ENCODE measurements around the gene DGKI. TPM values are rescaled to one million over a fixed set of nuclear protein-coding genes. Genes with fewer than 3 reads are reported as not detected.

Gene DGKI
- polyA plus RNA-seq, 1 experiment, result 1.4 TPM

DNA sequence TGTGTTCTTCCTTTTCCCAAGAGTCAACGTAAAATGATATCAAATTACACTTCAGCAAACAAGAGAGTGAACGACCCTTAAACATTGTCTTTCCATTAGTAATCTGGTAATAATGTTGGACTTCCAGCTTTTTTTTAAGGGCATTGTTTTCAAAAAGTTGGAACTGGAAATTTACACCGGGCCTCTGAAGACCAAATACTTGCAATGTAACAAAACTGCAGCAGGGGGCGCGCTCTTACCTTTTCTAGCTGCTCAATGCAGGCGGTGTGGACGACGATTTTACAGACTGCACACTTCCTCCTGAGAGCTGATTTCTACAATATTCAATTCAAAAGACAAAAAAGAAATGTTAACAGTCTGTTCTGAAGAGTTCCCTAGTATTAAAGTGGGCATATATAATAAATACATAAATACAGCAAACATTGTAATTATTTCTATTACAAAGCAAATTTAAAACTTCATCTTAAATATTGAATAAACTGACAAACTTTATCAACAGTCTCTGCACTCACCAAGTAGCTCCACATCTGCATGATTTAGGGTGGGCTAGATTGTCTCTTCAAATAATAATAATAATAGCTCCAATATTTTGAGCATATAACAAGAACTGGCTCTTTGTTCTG is 190.4 kb downstream of the DGKI start:
- no peaks in the 10 kb centered on the region; the same call in 1 of the 2 replicates for H3K27me3 ChIP-seq (ENCODE audit: control insufficient read depth, insufficient read depth, low read length)
- ChIA-PET CTCF (interaction anchor here (0.7 to 7.8 kb wide), 48 partner anchors 10 to 357 kb away, joined by 3 to 94 read pairs (median 4); no protein-coding TSS in a partner anchor), POLR2A (no interaction called here)
- no peak for DNase-seq (ENCODE audit: low read depth)
- H3K4me3 ChIP-seq (ENCODE audit: low read depth, low read length), result no peak overlapping the region
- TF ChIP-seq, protein P1, sequence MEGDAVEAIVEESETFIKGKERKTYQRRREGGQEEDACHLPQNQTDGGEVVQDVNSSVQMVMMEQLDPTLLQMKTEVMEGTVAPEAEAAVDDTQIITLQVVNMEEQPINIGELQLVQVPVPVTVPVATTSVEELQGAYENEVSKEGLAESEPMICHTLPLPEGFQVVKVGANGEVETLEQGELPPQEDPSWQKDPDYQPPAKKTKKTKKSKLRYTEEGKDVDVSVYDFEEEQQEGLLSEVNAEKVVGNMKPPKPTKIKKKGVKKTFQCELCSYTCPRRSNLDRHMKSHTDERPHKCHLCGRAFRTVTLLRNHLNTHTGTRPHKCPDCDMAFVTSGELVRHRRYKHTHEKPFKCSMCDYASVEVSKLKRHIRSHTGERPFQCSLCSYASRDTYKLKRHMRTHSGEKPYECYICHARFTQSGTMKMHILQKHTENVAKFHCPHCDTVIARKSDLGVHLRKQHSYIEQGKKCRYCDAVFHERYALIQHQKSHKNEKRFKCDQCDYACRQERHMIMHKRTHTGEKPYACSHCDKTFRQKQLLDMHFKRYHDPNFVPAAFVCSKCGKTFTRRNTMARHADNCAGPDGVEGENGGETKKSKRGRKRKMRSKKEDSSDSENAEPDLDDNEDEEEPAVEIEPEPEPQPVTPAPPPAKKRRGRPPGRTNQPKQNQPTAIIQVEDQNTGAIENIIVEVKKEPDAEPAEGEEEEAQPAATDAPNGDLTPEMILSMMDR (IDR thresholded peaks at IDR 0.05; ENCODE audit: insufficient read depth, low read depth, low read length), result peak; percentile 80
- no peaks in the 10 kb centered on the region for H3K36me3 ChIP-seq (ENCODE audit: control insufficient read depth, insufficient read depth, low read length)

- TF ChIP-seq, protein P1 (IDR thresholded peaks at IDR 0.05; ENCODE audit: insufficient read depth, low read depth, low read length), result no peak
- no peak overlapping the region for H3K4me3 ChIP-seq (ENCODE audit: low read depth, low read length)
- POLR2A ChIA-PET, result no interaction called here
- H3K27me3 ChIP-seq (ENCODE audit: control insufficient read depth, insufficient read depth, low read length), result no peaks in the 10 kb centered on the region; the same call in 1 of the 2 replicates
- no peak for DNase-seq (ENCODE audit: low read depth)
- CTCF ChIA-PET, result interaction anchor here (0.8 to 7.8 kb wide), 43 partner anchors 10 to 358 kb away, joined by 3 to 94 read pairs (median 4); partner anchors contain the start of gene DGKI
- H3K36me3 ChIP-seq (ENCODE audit: control insufficient read depth, insufficient read depth, low read length), result no peaks in the 10 kb centered on the region
Observed at GRCh38 chr7:137655804-137656203, 191.0 kb downstream of the DGKI start.

DNA sequence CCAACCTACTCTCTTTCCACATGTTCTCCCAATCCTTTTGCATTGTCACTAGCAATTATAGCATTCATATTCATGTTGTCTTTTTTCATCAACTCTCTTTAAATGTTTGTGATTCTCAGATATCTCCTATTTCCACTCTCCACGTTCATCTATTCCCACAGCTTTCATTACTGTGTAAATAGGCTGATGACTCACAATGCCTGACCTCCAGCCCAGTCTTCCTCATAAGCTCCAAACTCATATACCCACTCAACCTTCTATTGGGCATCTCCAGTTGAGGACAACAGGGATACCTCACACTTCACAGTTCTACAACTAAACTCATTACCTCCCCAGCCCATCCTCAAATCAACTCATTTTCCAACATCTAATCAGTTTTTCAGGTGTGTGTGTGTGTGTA is 194.1 kb downstream of the DGKI start:
- Histone ChIP-seq H3K36me3 (ENCODE audit: control insufficient read depth, insufficient read depth, low read length) (no peaks in the 10 kb centered on the region), H3K27me3 (ENCODE audit: control insufficient read depth, insufficient read depth, low read length) (no peaks in the 10 kb centered on the region; the same call in none of the 2 replicates), H3K4me3 (ENCODE audit: low read depth, low read length) (no peak overlapping the region)
- TF ChIP-seq, protein P1 (IDR thresholded peaks at IDR 0.05; ENCODE audit: insufficient read depth, low read depth, low read length), result no peak
- ChIA-PET CTCF (interaction anchor here (0.9 to 7.8 kb wide), 2 partner anchors 18 to 249 kb away, joined by 3 to 94 read pairs; no protein-coding TSS in a partner anchor), POLR2A (no interaction called here)
- no peak for DNase-seq (ENCODE audit: low read depth)

DNA sequence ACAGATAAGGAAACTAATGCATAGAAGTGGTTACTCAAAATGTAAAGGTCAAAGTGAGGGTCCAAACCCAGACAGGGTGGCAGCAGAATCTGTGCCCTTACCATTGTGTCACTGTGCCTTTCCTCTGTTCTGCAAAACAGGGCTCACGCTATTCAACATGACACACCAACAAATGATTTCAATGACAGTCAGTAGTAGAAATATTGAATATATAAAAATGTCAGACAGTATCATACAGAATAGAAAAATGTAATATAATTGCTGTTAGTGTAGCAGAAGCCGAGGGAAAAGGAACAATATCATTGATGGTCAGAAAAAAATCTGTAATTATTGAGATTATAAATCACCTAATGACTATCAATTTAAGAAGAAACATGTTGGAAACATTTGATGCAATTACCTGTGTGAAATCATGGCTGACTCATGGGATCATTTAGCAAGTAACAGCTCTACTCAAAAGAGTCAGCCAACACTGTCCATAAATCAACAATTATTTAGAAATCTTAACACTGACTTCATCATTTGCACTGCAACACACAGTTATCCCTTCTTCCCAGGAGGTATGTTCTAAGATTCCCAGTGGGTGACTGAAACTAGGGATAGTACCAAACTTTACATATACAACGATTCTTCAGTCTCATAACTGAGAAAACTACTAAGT is 198.7 kb downstream of the DGKI start:
- ChIA-PET POLR2A (no interaction called here), CTCF (interaction anchor here (0.9 to 3.9 kb wide), 2 partner anchors 8 to 42 kb away, joined by 3 to 18 read pairs; no protein-coding TSS in a partner anchor)
- no peak overlapping the region for H3K4me3 ChIP-seq (ENCODE audit: low read depth, low read length)
- no peaks in the 10 kb centered on the region for H3K36me3 ChIP-seq (ENCODE audit: control insufficient read depth, insufficient read depth, low read length)
- no peak for DNase-seq (ENCODE audit: low read depth)
- TF ChIP-seq, protein P1 (IDR thresholded peaks at IDR 0.05; ENCODE audit: insufficient read depth, low read depth, low read length), result no peak
- peaks cover 7% of the 10 kb centered on the region for H3K27me3 ChIP-seq (ENCODE audit: control insufficient read depth, insufficient read depth, low read length)

GRCh38 chr7:137642472-137642871 is 204.3 kb downstream of the DGKI start:
- no peak overlapping the region for H3K4me3 ChIP-seq (ENCODE audit: low read depth, low read length)
- peaks cover 11% of the 10 kb centered on the region for H3K27me3 ChIP-seq (ENCODE audit: control insufficient read depth, insufficient read depth, low read length)
- DNase-seq (ENCODE audit: low read depth), result peak; percentile 95
- ChIA-PET CTCF (no interaction called here), POLR2A (no interaction called here)
- TF ChIP-seq, protein P1 (IDR thresholded peaks at IDR 0.05; ENCODE audit: insufficient read depth, low read depth, low read length), result no peak
- no peaks in the 10 kb centered on the region for H3K36me3 ChIP-seq (ENCODE audit: control insufficient read depth, insufficient read depth, low read length)
